GM12872 (cell line): ENCODE data around the gene ATG101.
A peak's percentile ranks its signal among the peaks of the same experiment; 100 is the strongest.

ENCODE experiments used
- CTCF ChIP-seq: IDR thresholded peaks from 3 replicates; pipeline ENCODE4 v1.5.1; 2011; ENCODE audit warnings: low read depth, mild to moderate bottlenecking, low read length, moderate library complexity; ENCODE audit not compliant: insufficient read depth

ATG101 gene, protein sequence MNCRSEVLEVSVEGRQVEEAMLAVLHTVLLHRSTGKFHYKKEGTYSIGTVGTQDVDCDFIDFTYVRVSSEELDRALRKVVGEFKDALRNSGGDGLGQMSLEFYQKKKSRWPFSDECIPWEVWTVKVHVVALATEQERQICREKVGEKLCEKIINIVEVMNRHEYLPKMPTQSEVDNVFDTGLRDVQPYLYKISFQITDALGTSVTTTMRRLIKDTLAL

GRCh38 chr12:52069327-52070184 is at the start of gene ATG101:
Gene ATG101 (plus strand): TSS chr12:52069978. CDS start chr12:52073651, 3,673 bp downstream.
- peak; percentile 97 for TF ChIP-seq CTCF

DNA sequence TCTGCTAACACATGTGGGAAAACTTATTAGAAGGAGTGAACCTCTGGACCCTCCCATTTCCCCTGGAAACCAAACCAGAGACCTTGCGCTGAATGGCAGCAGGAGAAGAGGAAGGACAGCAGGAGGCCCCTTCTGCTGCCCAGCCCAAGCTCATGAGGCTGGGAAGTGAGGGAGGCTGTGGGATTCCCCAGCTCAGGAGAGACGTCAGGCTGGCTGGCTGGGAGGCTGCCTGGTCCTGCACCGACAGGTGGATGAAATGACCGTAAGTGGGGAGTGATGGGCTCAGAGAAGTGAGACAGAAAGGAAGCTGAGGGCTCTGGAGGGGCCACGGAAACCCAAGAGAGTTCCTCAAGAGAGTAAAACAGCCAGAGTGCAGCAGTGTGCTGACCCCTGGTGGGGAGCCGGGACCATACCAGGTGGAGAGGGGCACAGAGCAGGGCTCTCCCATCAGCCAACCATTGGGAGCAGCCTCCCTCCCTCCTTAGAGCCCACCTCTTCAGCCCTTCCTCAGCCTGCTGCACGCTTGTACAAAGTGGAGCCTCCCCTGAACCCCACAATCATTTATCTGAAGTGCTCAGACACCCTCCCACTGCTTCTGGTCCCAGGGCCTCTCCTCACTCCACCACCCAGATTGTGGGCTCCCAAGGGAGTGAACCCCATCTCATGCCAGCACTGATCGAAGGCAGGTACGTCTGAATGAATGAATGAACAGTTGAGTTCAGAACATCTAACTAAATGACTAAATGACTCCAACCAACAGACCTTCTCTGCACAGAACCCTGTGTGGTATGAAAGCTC is 49.0 kb upstream of the ATG101 start:
- peak; percentile 91 for TF ChIP-seq CTCF

- TF ChIP-seq CTCF: no peak
Observed at GRCh38 chr12:52022841-52023181, 47.0 kb upstream of the ATG101 start.

- TF ChIP-seq CTCF: peak; percentile 88
Observed at GRCh38 chr12:52023182-52023975, 46.4 kb upstream of the ATG101 start.

DNA sequence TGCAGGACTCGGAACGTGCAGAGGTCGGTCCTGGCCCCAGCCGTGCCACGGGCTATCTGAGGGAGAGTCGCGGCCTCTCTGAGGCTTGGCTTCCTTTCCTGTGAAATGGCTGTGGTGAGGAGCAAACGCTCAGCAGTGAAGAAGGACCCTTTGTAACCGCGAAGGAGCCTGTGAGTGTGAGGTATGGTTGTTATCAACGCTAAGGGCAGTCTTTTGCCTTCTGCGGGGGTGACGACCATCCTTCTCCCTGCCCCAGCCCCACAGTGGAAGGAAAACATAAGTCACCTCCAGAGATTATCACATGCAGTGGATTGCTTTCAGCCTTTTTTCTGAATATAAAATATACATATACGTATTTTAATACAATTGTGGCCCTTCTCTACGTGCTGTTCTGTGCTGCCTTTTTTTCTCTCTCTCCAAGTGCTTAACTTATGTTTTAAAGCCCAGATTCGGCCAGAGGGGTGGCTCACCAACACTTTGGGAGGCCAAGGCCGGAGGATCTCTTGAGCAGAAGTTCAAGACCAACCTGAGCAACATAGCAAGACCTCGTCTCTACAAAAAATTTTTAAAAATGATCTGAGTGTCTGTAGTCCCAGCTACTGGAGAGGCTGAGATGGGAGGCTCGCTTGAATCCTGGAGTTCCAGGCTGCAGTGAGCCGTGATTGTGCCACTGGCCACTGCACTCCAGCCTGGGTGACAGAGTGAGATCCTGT is 45.6 kb upstream of the ATG101 start:
- no peak for TF ChIP-seq CTCF

DNA sequence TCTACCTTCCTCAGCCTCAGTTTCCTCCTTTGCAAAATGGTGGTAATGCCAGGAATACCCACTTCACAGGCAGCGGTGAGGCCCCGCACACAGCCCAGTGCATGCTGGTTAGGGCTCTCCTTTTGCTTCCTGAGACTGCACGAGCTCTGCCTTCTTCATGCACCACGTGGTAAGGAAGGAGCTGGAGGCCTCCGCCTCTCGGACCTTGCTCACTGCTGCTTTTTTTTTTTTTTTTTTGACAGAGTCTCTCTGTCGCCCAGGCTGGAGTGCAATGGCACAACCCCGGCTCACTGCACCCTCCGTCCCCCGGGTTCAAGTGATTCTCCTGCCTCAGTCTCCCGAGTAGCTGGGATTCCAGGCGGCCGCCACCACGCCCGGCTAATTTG is 44.9 kb upstream of the ATG101 start:
- no peak for TF ChIP-seq CTCF
